HEK293T (cell line): ENCODE data around the gene MBOAT1.

Experiments
- ARNT ChIP-seq: fragments of 450-650 bp; IDR thresholded peaks from 2 replicates; pipeline ENCODE4 v1.6.1; 2017; ENCODE audit warnings: mild to moderate bottlenecking
- BHLHE40 ChIP-seq: fragments of 450-650 bp; IDR thresholded peaks from 2 replicates; pipeline ENCODE4 v1.6.1; 2016; ENCODE audit warnings: mild to moderate bottlenecking, moderate library complexity, borderline replicate concordance
- ELF4 ChIP-seq: fragments of 450-650 bp; IDR thresholded peaks from 2 replicates; pipeline ENCODE4 v1.6.1; 2017; ENCODE audit warnings: antibody characterized with exemption
- FOXA1 ChIP-seq: fragments of 450-650 bp; IDR thresholded peaks from 2 replicates; pipeline ENCODE4 v1.6.1; 2016; ENCODE audit warnings: mild to moderate bottlenecking
- L3MBTL2 ChIP-seq: fragments of 450-650 bp; conservative IDR thresholded peaks from 2 replicates; pipeline ENCODE4 v1.6.1; 2016; ENCODE audit warnings: mild to moderate bottlenecking
- NFRKB ChIP-seq: fragments of 450-650 bp; IDR thresholded peaks from 2 replicates; pipeline ENCODE4 v1.6.1; 2016; ENCODE audit warnings: mild to moderate bottlenecking, moderate library complexity
- PKNOX1 ChIP-seq: fragments of 450-650 bp; IDR thresholded peaks from 2 replicates; pipeline ENCODE4 v1.6.1; 2016
- SP1 ChIP-seq: fragments of 450-650 bp; IDR thresholded peaks from 2 replicates; pipeline ENCODE4 v1.6.1; 2017
- TARDBP ChIP-seq: fragments of 450-650 bp; IDR thresholded peaks from 2 replicates; pipeline ENCODE4 v1.6.1; 2016

- TF ChIP-seq ARNT (no peak), L3MBTL2 (no peak), BHLHE40 (no peak), TARDBP (no peak), FOXA1 (no peak), NFRKB (no peak), SP1 (no peak), PKNOX1 (no peak), ELF4 (no peak)
These were observed 85.2 kb downstream of the MBOAT1 start for GRCh38 chr6:20126789-20127653.
